Astrocyte (in vitro differentiated cells and primary cell): ENCODE results near the gene PRKCA. TPM values are rescaled to one million over a fixed set of nuclear protein-coding genes. Genes with fewer than 3 reads are reported as not detected.

Source experiments
- DNase-seq: peaks from one replicate; pipeline ENCODE4 v3.0.0-alpha.2; 2010; ENCODE audit warnings: low read depth
- FAIRE-seq: peaks from 2 replicates; lab custom pipeline; 2011; peaks lifted over from hg19 to GRCh38; lab: Jason Lieb, UNC
- H2AFZ ChIP-seq: 2 replicates; pipeline ENCODE4 v1.6.0; 2012; ENCODE audit warnings: low read depth, low read length, inconsistent platforms
- H3K27ac ChIP-seq: 2 replicates; pipeline ENCODE4 v1.5.1; 2011; ENCODE audit warnings: low read depth, low read length, inconsistent platforms
- H3K27me3 ChIP-seq: 2 replicates; pipeline ENCODE4 v1.6.0; 2011; ENCODE audit warnings: low read length, inconsistent platforms; ENCODE audit not compliant: insufficient read depth
- H3K36me3 ChIP-seq: 2 replicates; pipeline ENCODE4 v1.5.1; 2011; ENCODE audit warnings: low read length, inconsistent platforms; ENCODE audit not compliant: insufficient read depth
- H3K4me1 ChIP-seq: 2 replicates; pipeline ENCODE4 v1.5.1; 2011; ENCODE audit warnings: low read length, inconsistent platforms; ENCODE audit not compliant: insufficient read depth
- H3K4me2 ChIP-seq: 2 replicates; pipeline ENCODE4 v1.6.0; 2012; ENCODE audit warnings: low read length, inconsistent platforms
- H3K4me3 ChIP-seq: 2 replicates; pipeline ENCODE4 v1.5.1; 2011; ENCODE audit warnings: low read depth, mild to moderate bottlenecking, low read length, inconsistent platforms; ENCODE audit not compliant: insufficient read depth
- H3K79me2 ChIP-seq: 2 replicates; pipeline ENCODE4 v1.6.0; 2012; ENCODE audit warnings: mild to moderate bottlenecking, low read length, inconsistent platforms; ENCODE audit not compliant: insufficient read depth
- H3K9ac ChIP-seq: 2 replicates; pipeline ENCODE4 v1.6.0; 2012; ENCODE audit warnings: mild to moderate bottlenecking, low read length, inconsistent platforms
- H3K9me3 ChIP-seq: 2 replicates; pipeline ENCODE4 v1.5.1; 2012; ENCODE audit warnings: low read depth, mild to moderate bottlenecking, low read length, inconsistent platforms; ENCODE audit not compliant: insufficient read depth
- H4K20me1 ChIP-seq: 2 replicates; pipeline ENCODE4 v1.6.0; 2012; ENCODE audit warnings: low read length, inconsistent platforms; ENCODE audit not compliant: insufficient read depth
- H3K27ac Mint-ChIP-seq: one replicate; pipeline ENCODE4 v1.8.0; 2021; ENCODE audit warnings: mild to moderate bottlenecking, mixed read lengths; ENCODE audit not compliant: unreplicated experiment
- H3K27me3 Mint-ChIP-seq: one replicate; pipeline ENCODE4 v1.8.0; 2021; ENCODE audit warnings: low read depth, mixed read lengths; ENCODE audit not compliant: unreplicated experiment
- H3K36me3 Mint-ChIP-seq: one replicate; pipeline ENCODE4 v1.8.0; 2021; ENCODE audit warnings: low read depth, mixed read lengths; ENCODE audit not compliant: unreplicated experiment
- H3K4me1 Mint-ChIP-seq: one replicate; pipeline ENCODE4 v1.8.0; 2021; ENCODE audit warnings: low read depth, mixed read lengths; ENCODE audit not compliant: unreplicated experiment
- H3K4me3 Mint-ChIP-seq: one replicate; pipeline ENCODE4 v1.8.0; 2021; ENCODE audit warnings: mild to moderate bottlenecking, moderate library complexity, mixed read lengths; ENCODE audit not compliant: unreplicated experiment
- H3K9me3 Mint-ChIP-seq: one replicate; pipeline ENCODE4 v1.8.0; 2021; ENCODE audit warnings: mild to moderate bottlenecking, mixed read lengths; ENCODE audit not compliant: unreplicated experiment
- CTCF ChIP-seq: IDR thresholded peaks from 2 replicates; pipeline ENCODE4 v1.5.1; 2011; ENCODE audit warnings: low read depth, mild to moderate bottlenecking, inconsistent platforms, low read length, moderate library complexity; ENCODE audit not compliant: insufficient read depth
- EZH2 ChIP-seq: IDR thresholded peaks from 2 replicates; pipeline ENCODE4 v1.6.1; 2012; ENCODE audit warnings: mild to moderate bottlenecking, low read length, inconsistent platforms; ENCODE audit not compliant: insufficient read depth
- total RNA-seq: library from RNA; stranded (reverse); gene quantifications from 2 replicates; pipeline ENCODE4 v1.2.1, GENCODE V29; 2021

Gene PRKCA
- total RNA-seq, 1 donor from 2014 or later = 49.9 TPM

- TF ChIP-seq CTCF (no peak), EZH2 (no peak)
- Histone ChIP-seq H3K27ac (no peak overlapping the region), H2AFZ (no peak overlapping the region), H3K9ac (no peak overlapping the region), H3K36me3 (no peaks in the 10 kb centered on the region), H3K4me3 (no peak overlapping the region), H3K4me2 (no peak overlapping the region), H3K4me1 (peaks cover 12% of the 10 kb centered on the region), H3K27me3 (no peaks in the 10 kb centered on the region), H3K79me2 (peaks cover 8% of the 10 kb centered on the region), H3K9me3 (no peaks in the 10 kb centered on the region), H4K20me1 (peaks cover 9% of the 10 kb centered on the region)
- Mint-ChIP-seq H3K4me3 (no peak overlapping the region), H3K27ac (no peak overlapping the region), H3K9me3 (no peaks in the 10 kb centered on the region), H3K4me1 (peaks cover 15% of the 10 kb centered on the region), H3K27me3 (no peaks in the 10 kb centered on the region), H3K36me3 (peaks cover 2% of the 10 kb centered on the region)
- FAIRE-seq (no peak), DNase-seq (no peak)
Observed at GRCh38 chr17:66518108-66518507, 215.7 kb downstream of the PRKCA start.

GRCh38 chr17:66518677-66519076 lies 216.3 kb downstream of the PRKCA start:
- peaks cover 2% of the 10 kb centered on the region for H3K36me3 Mint-ChIP-seq
- TF ChIP-seq EZH2 (no peak), CTCF (no peak)
- peaks cover 19% of the 10 kb centered on the region for H3K4me1 Mint-ChIP-seq

DNA sequence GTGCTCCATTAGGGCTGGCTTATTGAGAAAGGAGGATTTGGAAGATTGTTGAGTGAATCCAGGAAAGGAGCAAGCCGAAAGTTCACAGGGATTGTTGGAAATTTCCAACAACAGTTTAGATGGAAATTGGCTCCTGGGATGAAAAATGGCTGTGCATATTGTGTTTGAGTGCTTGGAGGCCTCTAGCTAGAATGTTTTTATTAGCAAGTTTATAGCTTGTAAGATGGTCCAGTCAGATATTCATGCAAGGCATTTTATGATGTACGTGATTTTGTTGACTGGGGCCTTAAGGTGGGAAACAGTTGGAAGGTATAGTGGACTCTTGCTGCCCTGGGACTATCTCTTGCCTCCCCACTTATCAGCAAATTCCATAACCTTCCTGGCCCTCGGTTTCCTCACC lies 216.7 kb downstream of the PRKCA start:
- Histone ChIP-seq H4K20me1 (peaks cover 14% of the 10 kb centered on the region), H3K4me3 (no peak overlapping the region), H3K36me3 (no peaks in the 10 kb centered on the region), H3K4me1 (peaks cover 15% of the 10 kb centered on the region), H3K79me2 (peaks cover 8% of the 10 kb centered on the region), H3K4me2 (no peak overlapping the region), H3K27ac (no peak overlapping the region), H3K27me3 (no peaks in the 10 kb centered on the region), H2AFZ (no peak overlapping the region), H3K9me3 (no peaks in the 10 kb centered on the region), H3K9ac (no peak overlapping the region)
- Mint-ChIP-seq H3K4me3 (no peak overlapping the region), H3K27me3 (no peaks in the 10 kb centered on the region), H3K36me3 (peaks cover 2% of the 10 kb centered on the region), H3K9me3 (no peaks in the 10 kb centered on the region), H3K4me1 (peaks cover 23% of the 10 kb centered on the region), H3K27ac (no peak overlapping the region)
- no peak for TF ChIP-seq CTCF
- DNase-seq (no peak), FAIRE-seq (no peak)

More at GRCh38 chr17:66518677-66519076, 216.3 kb downstream of the PRKCA start:
- H3K79me2 ChIP-seq = peaks cover 8% of the 10 kb centered on the region
- no peak overlapping the region for H3K27ac ChIP-seq
- H3K4me3 ChIP-seq = no peak overlapping the region
- H3K27ac Mint-ChIP-seq = no peak overlapping the region
- peaks cover 14% of the 10 kb centered on the region for H4K20me1 ChIP-seq
- DNase-seq (no peak), FAIRE-seq (no peak)
- no peak overlapping the region for H3K4me3 Mint-ChIP-seq
- no peaks in the 10 kb centered on the region for H3K27me3 Mint-ChIP-seq
- H2AFZ ChIP-seq = no peak overlapping the region
- peaks cover 17% of the 10 kb centered on the region for H3K4me1 ChIP-seq
- H3K4me2 ChIP-seq = no peak overlapping the region
- H3K27me3 ChIP-seq = no peaks in the 10 kb centered on the region
- no peaks in the 10 kb centered on the region for H3K9me3 Mint-ChIP-seq
- no peak overlapping the region for H3K9ac ChIP-seq
- H3K36me3 ChIP-seq = no peaks in the 10 kb centered on the region
- H3K9me3 ChIP-seq = no peaks in the 10 kb centered on the region
